HG02623 (cell line): Measurements from ENCODE around the gene COX8C.

Experiments used
- ATAC-seq: cut with Tn5 transposase; IDR thresholded peaks from one replicate; pipeline ENCODE4 v1.9.1; 2021; ENCODE audit warnings: moderate library complexity; ENCODE audit not compliant: unreplicated experiment

COX8C gene

GRCh38 chr14:93346926-93347721 lies at the start of gene COX8C:
Gene COX8C (plus strand): TSS chr14:93347182. CDS start chr14:93347269, 87 bp downstream.
- no peak for ATAC-seq

GRCh38 chr14:93299416-93299815 lies 47.6 kb upstream of the COX8C start:
- no peak for ATAC-seq

GRCh38 chr14:93299866-93300265 lies 47.1 kb upstream of the COX8C start:
- ATAC-seq = no peak

GRCh38 chr14:93301821-93302447 lies 45.0 kb upstream of the COX8C start:
- no peak for ATAC-seq

GRCh38 chr14:93302688-93303581 lies 44.0 kb upstream of the COX8C start:
- ATAC-seq = no peak

- no peak for ATAC-seq
These were observed 43.3 kb upstream of the COX8C start for GRCh38 chr14:93303659-93304058.

GRCh38 chr14:93304771-93305170 lies 42.2 kb upstream of the COX8C start:
- no peak for ATAC-seq

GRCh38 chr14:93305725-93306418 lies 41.1 kb upstream of the COX8C start:
- no peak for ATAC-seq

- no peak for ATAC-seq
These were observed 40.2 kb upstream of the COX8C start for GRCh38 chr14:93306812-93307211.

GRCh38 chr14:93308686-93309345 lies 38.2 kb upstream of the COX8C start:
- ATAC-seq = no peak

GRCh38 chr14:93309427-93309966 lies 37.5 kb upstream of the COX8C start:
- ATAC-seq = no peak

GRCh38 chr14:93311082-93311481 lies 35.9 kb upstream of the COX8C start:
- ATAC-seq = no peak

- no peak for ATAC-seq
These were observed 31.4 kb upstream of the COX8C start for GRCh38 chr14:93315575-93315974.

GRCh38 chr14:93316716-93317115 lies 30.3 kb upstream of the COX8C start:
- no peak for ATAC-seq

- no peak for ATAC-seq
These were observed 29.6 kb upstream of the COX8C start for GRCh38 chr14:93317210-93317874.

- ATAC-seq = no peak
These were observed 28.8 kb upstream of the COX8C start for GRCh38 chr14:93317875-93318807.

- no peak for ATAC-seq
These were observed 28.1 kb upstream of the COX8C start for GRCh38 chr14:93318927-93319326.

- ATAC-seq = no peak
These were observed 27.5 kb upstream of the COX8C start for GRCh38 chr14:93319494-93319893.
